Kidney (tissue), 14 donors: ENCODE results near the gene STK32B. TPM values are rescaled to one million over a fixed set of nuclear protein-coding genes. Genes with fewer than 3 reads are reported as not detected.

ENCODE experiments used
- DNase-seq, 5 donors: peaks; one replicate each; pipeline ENCODE4 v3.0.0-alpha.2; 2013 to 2020
- FAIRE-seq: peaks from 2 replicates; lab custom pipeline; 2012; peaks lifted over from hg19 to GRCh38; lab: Jason Lieb, UNC
- H3K27ac ChIP-seq, 2 donors: one replicate each; pipeline ENCODE4 v1.7.0; 2013; ENCODE audit warnings: low read depth in 2 of 2, low read length in 2 of 2, inconsistent platforms in 1 of 2
- H3K27me3 ChIP-seq: one replicate; pipeline ENCODE4 v1.7.1; 2013; ENCODE audit warnings: low read length, inconsistent platforms; ENCODE audit not compliant: control insufficient read depth, insufficient read depth
- H3K36me3 ChIP-seq, 3 donors: one replicate each; pipeline versions ENCODE4 v1.7.0 to v1.7.1; 2013; ENCODE audit warnings: low read length in 3 of 3, control low read depth in 1 of 3, inconsistent platforms in 1 of 3; ENCODE audit not compliant: insufficient read depth in 3 of 3, control insufficient read depth in 2 of 3
- H3K4me1 ChIP-seq, 3 donors: one replicate each; pipeline versions ENCODE4 v1.7.0 to v1.7.1; 2013; ENCODE audit warnings: low read length in 3 of 3, inconsistent platforms in 1 of 3, low read depth in 1 of 3; ENCODE audit not compliant: control insufficient read depth in 2 of 3, insufficient read depth in 2 of 3
- H3K4me3 ChIP-seq, 3 donors: one replicate each; pipeline versions ENCODE4 v1.7.0 to v1.8.1; 2013; ENCODE audit warnings: low read length in 3 of 3, control low read depth in 1 of 3, inconsistent platforms in 1 of 3
- H3K9ac ChIP-seq, 3 donors: one replicate each; pipeline versions ENCODE4 v1.7.0 to v1.7.1; 2013; ENCODE audit warnings: low read length in 3 of 3, control low read depth in 1 of 3, inconsistent platforms in 1 of 3
- H3K9me3 ChIP-seq, 3 donors: one replicate each; pipeline versions ENCODE4 v1.7.0 to v1.7.1; 2013; ENCODE audit warnings: low read length in 3 of 3, control low read depth in 1 of 3, inconsistent platforms in 1 of 3; ENCODE audit not compliant: control insufficient read depth in 2 of 3, insufficient read depth in 1 of 3
- intact Hi-C: fragments of 100-400 bp; cut with DNase I; formaldehyde crosslinking; loops from one replicate; pipeline ENCODE4 v1.11.1; 2022
- polyA plus RNA-seq: library from polyadenylated mRNA; stranded (reverse); fragments of 350-450 nt; fragmentation: Illumina TruSeq; extraction: RNeasy Lipid Tissue Mini Kit (QIAGEN cat#74804); gene quantifications from one replicate; pipeline ENCODE4 v1.2.3, GENCODE V29; 2014; ENCODE audit warnings: low read depth, low replicate concordance; ENCODE audit not compliant: insufficient read depth
- total RNA-seq: library from RNA; stranded (reverse); fragmentation: NEBNext Ultra II Directional; extraction: Animal tissue kit (Norgen Biotek cat#: 25700); gene quantifications from one replicate; pipeline ENCODE4 v1.2.1, GENCODE V29; 2021
- TF ChIP-seq, protein P1 (sequence below): IDR thresholded peaks from 3 replicates; pipeline ENCODE4 v1.5.1; 2012; ENCODE audit warnings: mild to moderate bottlenecking, moderate library complexity, borderline replicate concordance; ENCODE audit not compliant: insufficient read depth; ENCODE audit errors: extremely low read depth
- donor health status: control.
- donor health status: control.
- donor health status: control.
- donor health status: control.
- donor health status: control.
- donor health status: DM: yes; HTN: yes; CAD: no.
- donor health status: Normal renal cell carcinoma (clear cell type).

STK32B gene
- total and polyA plus RNA-seq, 2 donors from 2014 or later: 18.1 to 18.2 TPM

DNA sequence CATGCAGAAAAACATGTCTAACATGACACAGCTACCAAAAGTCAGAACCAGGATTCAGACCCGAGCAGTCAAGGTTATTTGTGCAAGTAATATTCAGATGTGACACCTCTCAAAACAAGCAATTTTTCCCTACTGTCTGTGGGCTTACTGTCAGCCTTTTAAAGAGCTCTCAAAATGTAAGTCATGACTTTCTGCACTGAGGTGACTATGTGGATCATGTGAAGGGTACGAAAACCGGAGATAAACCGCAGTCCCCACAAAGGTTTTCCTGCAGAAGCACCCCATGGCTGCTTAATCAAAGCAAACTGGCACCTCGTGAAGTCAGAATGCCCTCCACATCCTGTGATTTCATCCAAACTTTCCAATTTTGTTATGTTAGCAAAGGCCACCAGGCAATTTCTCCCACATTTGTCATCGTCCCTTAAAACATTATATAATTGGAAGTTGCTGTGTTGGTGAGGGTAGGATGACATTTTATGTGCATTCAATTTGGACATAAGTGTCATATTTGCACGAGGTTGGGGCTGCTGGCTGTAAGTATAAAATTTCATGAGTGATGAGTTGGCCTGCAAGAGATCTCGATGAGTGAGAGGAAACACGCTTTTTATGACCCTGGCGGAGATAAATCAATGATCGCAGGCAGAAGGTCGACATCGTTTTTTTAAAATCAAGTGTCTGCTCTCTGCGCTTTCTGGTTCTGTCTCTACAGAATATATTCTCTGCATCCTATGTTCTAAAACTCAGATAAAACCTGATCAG lies 161.2 kb downstream of the STK32B start:
- Histone ChIP-seq H3K9me3 (no peaks in the 10 kb centered on the region), H3K27ac (no peak overlapping the region), H3K36me3 (no peaks in the 10 kb centered on the region), H3K27me3 (no peaks in the 10 kb centered on the region), H3K4me1 (no peaks in the 10 kb centered on the region), H3K4me3 (no peak overlapping the region), H3K9ac (no peak overlapping the region)
- no peak for FAIRE-seq
- no peak for DNase-seq
- TF ChIP-seq, protein P1, sequence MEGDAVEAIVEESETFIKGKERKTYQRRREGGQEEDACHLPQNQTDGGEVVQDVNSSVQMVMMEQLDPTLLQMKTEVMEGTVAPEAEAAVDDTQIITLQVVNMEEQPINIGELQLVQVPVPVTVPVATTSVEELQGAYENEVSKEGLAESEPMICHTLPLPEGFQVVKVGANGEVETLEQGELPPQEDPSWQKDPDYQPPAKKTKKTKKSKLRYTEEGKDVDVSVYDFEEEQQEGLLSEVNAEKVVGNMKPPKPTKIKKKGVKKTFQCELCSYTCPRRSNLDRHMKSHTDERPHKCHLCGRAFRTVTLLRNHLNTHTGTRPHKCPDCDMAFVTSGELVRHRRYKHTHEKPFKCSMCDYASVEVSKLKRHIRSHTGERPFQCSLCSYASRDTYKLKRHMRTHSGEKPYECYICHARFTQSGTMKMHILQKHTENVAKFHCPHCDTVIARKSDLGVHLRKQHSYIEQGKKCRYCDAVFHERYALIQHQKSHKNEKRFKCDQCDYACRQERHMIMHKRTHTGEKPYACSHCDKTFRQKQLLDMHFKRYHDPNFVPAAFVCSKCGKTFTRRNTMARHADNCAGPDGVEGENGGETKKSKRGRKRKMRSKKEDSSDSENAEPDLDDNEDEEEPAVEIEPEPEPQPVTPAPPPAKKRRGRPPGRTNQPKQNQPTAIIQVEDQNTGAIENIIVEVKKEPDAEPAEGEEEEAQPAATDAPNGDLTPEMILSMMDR: no peak
- intact Hi-C loops: no loop called here

DNA sequence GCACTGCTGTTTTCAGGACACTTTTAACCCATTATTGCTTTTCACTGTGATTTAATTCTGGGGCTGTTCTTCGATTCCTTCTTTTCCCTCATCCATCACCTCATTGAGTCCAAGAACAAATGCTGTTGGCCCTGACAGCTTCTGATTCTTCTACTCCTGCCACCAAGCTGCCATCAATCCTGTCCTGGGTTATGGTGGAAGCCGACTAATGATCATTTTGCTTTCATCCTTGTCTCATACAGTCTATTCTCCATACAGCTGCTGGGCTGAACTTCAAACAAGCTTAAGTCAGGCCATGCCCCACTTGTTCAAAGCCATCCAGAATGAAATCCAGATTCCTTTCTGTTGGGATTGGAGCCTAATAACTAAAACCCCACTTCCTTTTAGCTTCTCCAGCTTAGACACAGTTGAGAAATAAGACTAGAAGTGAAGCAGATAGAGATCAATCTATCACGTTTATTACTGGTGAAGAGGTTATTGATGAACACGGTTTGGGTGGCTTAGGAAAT lies 161.9 kb downstream of the STK32B start:
- no peak overlapping the region for H3K9ac ChIP-seq
- H3K4me1 ChIP-seq: no peaks in the 10 kb centered on the region
- H3K27ac ChIP-seq: no peak overlapping the region
- FAIRE-seq (no peak), DNase-seq (no peak)
- TF ChIP-seq, protein P1: no peak
- no peaks in the 10 kb centered on the region for H3K36me3 ChIP-seq
- H3K9me3 ChIP-seq: no peaks in the 10 kb centered on the region
- intact Hi-C loops: no loop called here
- no peak overlapping the region for H3K4me3 ChIP-seq
- no peaks in the 10 kb centered on the region for H3K27me3 ChIP-seq

DNA sequence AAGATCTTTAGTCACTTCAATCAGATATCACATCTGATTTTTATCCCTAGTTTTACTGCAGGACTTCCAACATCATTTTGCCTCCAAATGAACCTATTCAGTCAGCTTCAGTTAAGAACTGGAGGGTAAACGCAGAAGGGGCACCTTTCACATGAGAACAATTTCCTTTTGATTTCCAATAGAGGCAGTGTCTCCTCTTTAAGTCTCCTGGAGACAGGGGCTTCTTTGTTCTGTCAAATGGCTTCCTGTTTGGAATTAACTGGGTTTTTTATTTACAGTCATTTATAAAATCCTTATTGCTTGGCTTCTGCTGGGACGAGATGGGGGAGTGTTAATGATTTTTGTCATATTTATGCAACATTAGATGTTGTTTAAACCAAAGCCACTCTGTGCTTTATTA lies 164.0 kb downstream of the STK32B start:
- intact Hi-C loops: no loop called here
- Histone ChIP-seq H3K27me3 (no peaks in the 10 kb centered on the region), H3K4me1 (no peaks in the 10 kb centered on the region), H3K9me3 (no peaks in the 10 kb centered on the region), H3K27ac (no peak overlapping the region), H3K9ac (no peak overlapping the region), H3K4me3 (no peak overlapping the region), H3K36me3 (no peaks in the 10 kb centered on the region)
- no peak for FAIRE-seq
- TF ChIP-seq, protein P1: no peak
- no peak for DNase-seq
